GM10248 (cell line): Measurements from ENCODE around the gene DNASE1.
A peak's percentile ranks its signal among the peaks of the same experiment; 100 is the strongest.

ENCODE experiments used
- CTCF ChIA-PET: fragments of 300-600 bp; sonication (Branson Sonifier 250); formaldehyde crosslinking; extraction: SDS; loops from one replicate; lab custom pipeline; 2021; ENCODE audit warnings: antibody characterized with exemption; lab: Yijun Ruan, JAX
- POLR2A ChIA-PET: fragments of 350-650 bp; sonication (Branson Sonifier 250); formaldehyde crosslinking; extraction: SDS; loops from one replicate; lab custom pipeline; 2020; ENCODE audit warnings: antibody characterized with exemption; lab: Yijun Ruan, JAX
- DNase-seq: peaks from one replicate; pipeline ENCODE4 v3.0.0; 2012; ENCODE audit errors: extremely low spot score
- TF ChIP-seq, protein P1 (sequence below): IDR thresholded peaks from 2 replicates; pipeline ENCODE4 v1.5.1; 2012; ENCODE audit warnings: mild to moderate bottlenecking, low read depth; ENCODE audit errors: extremely low read depth, missing control alignments, control extremely low read depth

The DNASE1 gene

DNA sequence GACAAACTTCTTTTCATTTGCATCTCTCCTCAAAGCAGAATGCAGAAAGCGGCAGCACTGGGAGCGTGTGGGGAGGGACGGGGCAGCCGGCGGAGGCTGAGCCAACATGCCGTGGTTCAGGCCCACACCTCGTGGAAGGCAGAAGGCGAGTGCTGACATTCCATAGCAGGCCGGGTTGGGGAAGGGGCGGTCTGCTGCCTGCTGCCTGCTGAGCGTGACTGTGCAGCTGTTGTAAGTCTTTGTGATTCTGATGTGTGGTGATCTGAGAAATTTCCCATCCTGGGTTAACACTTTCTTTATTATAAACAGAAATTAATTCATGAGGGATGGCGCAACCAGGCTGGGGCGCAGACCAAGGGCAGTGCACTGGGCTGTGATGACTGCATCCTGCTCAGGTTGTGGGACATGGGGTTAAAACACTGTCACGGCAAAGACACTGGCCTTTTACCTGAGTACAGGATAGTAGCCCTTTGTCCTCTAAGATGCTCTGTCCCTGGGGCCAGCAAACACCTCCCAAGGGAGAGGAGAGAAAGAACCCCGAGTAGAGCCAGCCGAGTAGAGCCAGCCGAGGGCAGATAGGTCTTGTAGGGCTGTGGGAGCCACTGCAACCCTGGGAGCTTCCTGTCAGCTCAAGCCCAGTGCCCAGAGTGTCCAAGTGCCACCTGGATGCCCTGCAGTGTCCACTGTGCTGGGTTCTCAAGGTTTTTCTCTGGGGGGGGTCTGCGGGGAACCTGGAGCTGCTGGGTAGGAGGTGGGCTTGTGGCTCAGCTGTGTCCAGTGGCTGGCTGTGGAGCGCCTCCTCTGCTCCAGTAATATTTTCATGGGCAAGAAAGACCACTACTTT, 8.8 kb upstream of the DNASE1 start:
- CTCF ChIA-PET: interaction anchor here (1.5 kb wide), 1 partner anchor 9 kb away, joined by 6 read pairs; no protein-coding TSS in a partner anchor
- TF ChIP-seq, protein P1, sequence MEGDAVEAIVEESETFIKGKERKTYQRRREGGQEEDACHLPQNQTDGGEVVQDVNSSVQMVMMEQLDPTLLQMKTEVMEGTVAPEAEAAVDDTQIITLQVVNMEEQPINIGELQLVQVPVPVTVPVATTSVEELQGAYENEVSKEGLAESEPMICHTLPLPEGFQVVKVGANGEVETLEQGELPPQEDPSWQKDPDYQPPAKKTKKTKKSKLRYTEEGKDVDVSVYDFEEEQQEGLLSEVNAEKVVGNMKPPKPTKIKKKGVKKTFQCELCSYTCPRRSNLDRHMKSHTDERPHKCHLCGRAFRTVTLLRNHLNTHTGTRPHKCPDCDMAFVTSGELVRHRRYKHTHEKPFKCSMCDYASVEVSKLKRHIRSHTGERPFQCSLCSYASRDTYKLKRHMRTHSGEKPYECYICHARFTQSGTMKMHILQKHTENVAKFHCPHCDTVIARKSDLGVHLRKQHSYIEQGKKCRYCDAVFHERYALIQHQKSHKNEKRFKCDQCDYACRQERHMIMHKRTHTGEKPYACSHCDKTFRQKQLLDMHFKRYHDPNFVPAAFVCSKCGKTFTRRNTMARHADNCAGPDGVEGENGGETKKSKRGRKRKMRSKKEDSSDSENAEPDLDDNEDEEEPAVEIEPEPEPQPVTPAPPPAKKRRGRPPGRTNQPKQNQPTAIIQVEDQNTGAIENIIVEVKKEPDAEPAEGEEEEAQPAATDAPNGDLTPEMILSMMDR: no peak
- DNase-seq: peak; percentile 16
- POLR2A ChIA-PET: no interaction called here

DNA sequence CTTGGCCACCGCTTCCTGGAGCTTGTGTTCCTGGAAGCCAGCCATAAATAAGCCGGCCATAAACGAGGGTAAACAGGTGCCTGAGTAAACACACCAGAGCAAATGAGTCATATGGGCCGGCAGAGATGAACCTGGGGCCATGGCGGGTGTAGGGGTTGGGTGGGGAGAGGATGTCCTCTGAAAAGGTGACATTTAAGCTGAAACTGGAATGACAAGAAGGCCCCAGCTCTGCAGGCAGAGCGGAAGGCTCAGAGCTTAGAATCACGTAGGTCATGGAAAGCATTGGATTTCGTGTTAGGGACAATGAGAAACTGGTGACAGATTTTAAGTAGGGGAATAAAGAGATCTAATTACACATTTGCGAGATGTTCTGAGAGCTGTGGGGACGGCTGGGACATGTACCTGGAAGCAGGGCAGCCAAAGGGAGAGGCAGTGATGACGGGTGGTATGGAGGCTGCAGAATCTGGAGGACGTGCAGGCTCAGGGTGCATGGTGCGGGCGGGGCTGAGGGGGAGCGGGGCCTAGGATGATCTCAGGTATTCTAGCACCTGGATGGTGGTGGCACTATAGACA, 8.1 kb upstream of the DNASE1 start:
- ChIA-PET CTCF (interaction anchor here (1.2 to 1.5 kb wide), 2 partner anchors 9 to 45 kb away, joined by 3 to 6 read pairs; no protein-coding TSS in a partner anchor), POLR2A (no interaction called here)
- TF ChIP-seq, protein P1: no peak
- DNase-seq: peak; percentile 13

DNA sequence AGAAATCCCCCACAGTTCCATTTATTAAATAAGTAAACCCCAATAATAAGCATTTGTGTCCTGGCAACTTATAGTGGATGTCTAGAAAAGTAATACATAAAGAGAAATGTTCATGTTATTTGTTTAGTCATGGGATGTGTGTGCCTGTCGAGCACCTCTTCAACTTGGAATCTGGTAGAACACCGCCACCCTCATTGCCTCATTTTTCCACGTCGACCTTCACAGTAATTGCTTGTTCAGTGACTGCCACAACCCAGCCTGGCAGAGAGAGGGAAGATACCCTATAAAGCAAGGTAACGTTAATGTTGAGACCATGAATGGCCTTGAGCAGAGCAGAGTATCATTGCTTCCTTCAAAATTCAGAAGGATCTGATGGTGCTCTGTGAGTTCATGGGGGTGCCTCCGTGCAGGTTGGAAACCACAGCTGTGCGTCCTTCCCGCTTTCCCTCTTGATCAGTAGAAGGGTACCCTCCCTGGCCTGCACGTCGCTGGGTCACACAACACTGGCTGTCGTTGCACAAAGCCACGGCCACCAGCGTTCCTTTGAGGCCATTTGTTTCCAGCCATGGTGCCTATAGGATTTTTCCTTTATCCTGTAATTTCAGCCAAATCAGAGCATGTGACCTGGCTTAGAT, 3.7 kb upstream of the DNASE1 start:
- ChIA-PET CTCF (interaction anchor here (1.7 kb wide), 1 partner anchor 11 kb away, joined by 6 read pairs; no protein-coding TSS in a partner anchor), POLR2A (no interaction called here)
- TF ChIP-seq, protein P1: no peak

DNA sequence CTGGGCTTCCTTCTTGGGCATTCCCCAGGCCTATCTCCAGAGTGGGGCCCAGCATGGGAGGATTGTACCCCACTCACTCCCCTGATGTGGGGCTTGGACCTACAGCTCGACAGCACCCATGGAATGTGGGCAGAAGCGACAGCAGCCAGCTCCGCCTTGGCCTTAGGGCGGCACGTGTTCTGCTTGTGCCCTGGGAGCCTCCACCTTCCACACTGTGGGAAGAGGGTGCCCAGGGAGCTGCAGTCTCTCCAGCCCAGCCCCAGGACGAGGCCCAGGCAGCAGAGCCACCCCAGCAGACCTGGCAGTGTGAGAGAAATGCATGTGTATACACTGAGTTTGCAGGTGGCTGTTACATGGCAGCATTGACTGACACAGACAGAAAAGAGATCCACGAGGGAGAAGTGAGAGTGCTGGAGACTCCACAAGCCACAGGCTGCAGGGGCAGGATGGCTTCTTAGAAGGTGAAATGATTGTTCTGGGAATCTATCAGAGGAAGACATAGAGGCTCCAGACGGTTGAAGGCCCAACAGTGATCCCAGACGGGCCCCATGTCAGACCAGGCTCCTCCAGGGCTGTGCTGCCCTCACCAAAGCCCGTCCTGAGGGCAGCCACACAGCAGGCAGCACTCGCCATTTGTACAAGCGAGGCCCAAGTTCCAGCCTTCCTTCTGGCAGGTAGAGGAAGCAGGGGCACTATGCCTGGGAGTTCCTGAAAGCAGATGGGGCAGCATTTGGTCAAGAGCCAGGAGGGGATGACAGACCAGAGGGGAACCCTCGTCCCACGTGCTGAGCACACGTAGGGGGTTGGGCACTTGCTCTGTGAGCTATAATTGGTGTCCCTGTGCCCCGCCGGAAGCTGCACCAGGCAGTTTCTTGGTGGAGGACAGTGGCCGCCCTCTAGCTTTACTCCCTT, 2.8 kb upstream of the DNASE1 start:
- POLR2A ChIA-PET: no interaction called here
- TF ChIP-seq, protein P1: no peak
- CTCF ChIA-PET: interaction anchor here (1.7 kb wide), 1 partner anchor 12 kb away, joined by 6 read pairs; no protein-coding TSS in a partner anchor
- no peak for DNase-seq

More for the DNA sequence above, 3.7 kb upstream of the DNASE1 start:
- DNase-seq: no peak

DNA sequence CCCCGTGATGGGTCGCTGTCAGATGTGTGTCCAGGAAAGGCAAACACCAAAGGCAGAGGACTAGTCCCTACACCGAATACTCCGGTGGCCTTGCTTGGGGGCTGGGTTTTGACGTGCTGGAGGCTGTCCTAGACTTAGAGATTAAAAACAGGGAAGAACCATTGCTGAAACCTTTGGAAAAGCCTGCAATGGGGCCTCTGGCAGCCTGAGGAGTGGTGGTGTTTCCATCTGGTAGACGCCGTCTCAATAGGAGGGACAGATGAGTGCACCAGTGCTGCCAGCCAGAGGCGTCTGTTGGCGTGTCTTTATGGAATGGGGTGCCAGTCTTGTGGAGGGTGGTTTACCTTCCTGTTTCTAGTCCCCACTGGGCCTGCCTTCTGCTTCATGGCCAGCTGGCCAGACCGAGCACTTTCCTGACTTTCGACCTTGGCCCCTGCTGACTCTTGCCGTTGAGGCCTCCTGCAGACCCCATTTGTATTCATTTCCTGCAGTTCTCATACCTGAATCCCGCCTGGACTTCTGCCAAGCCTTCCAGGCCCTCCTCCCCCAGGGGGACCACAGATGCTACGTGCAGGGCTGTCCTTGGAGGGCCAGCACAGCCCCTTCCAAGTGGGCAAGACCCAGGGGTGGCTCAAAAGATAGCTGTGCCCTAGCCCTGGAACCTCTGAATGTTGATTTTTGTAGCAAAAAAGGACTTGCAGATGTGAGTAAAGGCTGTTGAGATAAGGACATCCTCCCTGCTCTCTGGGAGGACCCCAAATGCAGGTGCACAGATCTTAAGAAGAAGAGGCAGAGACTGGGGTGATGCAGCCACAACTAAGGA, 1.9 kb upstream of the DNASE1 start:
- ChIA-PET POLR2A (no interaction called here), CTCF (interaction anchor here (1.4 to 1.7 kb wide), 3 partner anchors 10 to 19 kb away, joined by 4 to 6 read pairs (median 6); no protein-coding TSS in a partner anchor)
- no peak for DNase-seq
- TF ChIP-seq, protein P1: no peak
